A549 (cell line): ENCODE data around the gene TACC2. TPM values are rescaled to one million over a fixed set of nuclear protein-coding genes. Genes with fewer than 3 reads are reported as not detected.

Experiments
- ATAC-seq, 2 experiments: fragments of 200-7000 bp in 1 of 2; fragments of >200 bp in 1 of 2; cut with Nextera tagmentation in 1 of 2; cut with Tn5 transposase in 1 of 2; 3 replicates each; pipeline versions ENCODE4 v1.8.0 to v1.9.1; 2018 to 2020; ENCODE audit warnings: mild to moderate bottlenecking in 1 of 2, moderate library complexity in 1 of 2
- CTCF ChIA-PET: fragments of 300-600 bp; sonication (Branson Sonifier 250); formaldehyde crosslinking; extraction: SDS; loops from one replicate; lab custom pipeline; 2021; ENCODE audit warnings: antibody characterized with exemption, inconsistent platforms; lab: Yijun Ruan, JAX
- POLR2A ChIA-PET: fragments of 350-600 bp; formaldehyde crosslinking; extraction: SDS; loops from one replicate; lab custom pipeline; 2021; ENCODE audit warnings: antibody characterized with exemption, inconsistent platforms; lab: Yijun Ruan, JAX
- DNase-seq, 2 experiments: peaks; one replicate each; pipeline versions ENCODE4 v3.0.0 to v3.0.0-alpha.2; 2011 to 2016; ENCODE audit warnings: low read depth in 1 of 2, low spot score in 1 of 2
- FAIRE-seq: peaks from 2 replicates; lab custom pipeline; 2011; peaks lifted over from hg19 to GRCh38; lab: Jason Lieb, UNC
- H3K27ac ChIP-seq, 2 experiments: fragments of >200 bp; sonication (Bioruptor Twin); formaldehyde crosslinking; 3 replicates each; pipeline ENCODE4 v1.5.1; 2016 to 2017
- H3K4me1 ChIP-seq: fragments of >200 bp; sonication (Bioruptor Twin); formaldehyde crosslinking; 3 replicates; pipeline ENCODE4 v1.6.1; 2016
- H3K4me2 ChIP-seq: fragments of >200 bp; sonication (Bioruptor Twin); formaldehyde crosslinking; 3 replicates; pipeline ENCODE4 v1.6.1; 2016
- H3K4me3 ChIP-seq: fragments of >200 bp; sonication (Bioruptor Twin); formaldehyde crosslinking; 3 replicates; pipeline ENCODE4 v1.5.1; 2016
- H3K9me3 ChIP-seq: fragments of >200 bp; sonication (Bioruptor Twin); formaldehyde crosslinking; 3 replicates; pipeline ENCODE4 v1.6.1; 2016
- CEBPB ChIP-seq, 2 experiments: fragments of >200 bp in 1 of 2; sonication (Bioruptor Twin) in 1 of 2; formaldehyde crosslinking in 1 of 2; IDR thresholded peaks; 2 replicates each; pipeline ENCODE4 v1.6.1; 2012 to 2016
- CHD2 ChIP-seq: fragments of 150-350 bp; IDR thresholded peaks from 2 replicates; pipeline ENCODE4 v1.6.1; 2014; ENCODE audit warnings: low read length; ENCODE audit not compliant: partially characterized antibody
- EHMT2 ChIP-seq: fragments of 200-600 bp; sonication (generic); IDR thresholded peaks from 2 replicates; pipeline ENCODE4 v1.6.1; 2016; ENCODE audit warnings: antibody characterized with exemption, low read depth, mild to moderate bottlenecking, moderate library complexity
- EP300 ChIP-seq, 2 experiments: fragments of >200 bp; sonication (Bioruptor Twin); formaldehyde crosslinking; IDR thresholded peaks; 2 replicates in 1 of 2; 3 replicates in 1 of 2; pipeline ENCODE4 v1.6.1; 2016 to 2017
- ESRRA ChIP-seq: fragments of 150-350 bp; IDR thresholded peaks from 2 replicates; pipeline ENCODE4 v1.6.1; 2014; ENCODE audit warnings: mild to moderate bottlenecking, low read length, borderline replicate concordance
- FOSB ChIP-seq: fragments of 250-450 bp; sonication (Bioruptor Pico); IDR thresholded peaks from 2 replicates; pipeline ENCODE4 v1.5.0; 2020; ENCODE audit warnings: mild to moderate bottlenecking, moderate library complexity
- FOSL2 ChIP-seq, 2 experiments: fragments of 450-650 bp in 1 of 2; fragments of >200 bp in 1 of 2; sonication (Bioruptor Twin) in 1 of 2; formaldehyde crosslinking; IDR thresholded peaks; 2 replicates each; pipeline versions ENCODE4 v1.5.0 to v1.6.1; 2016 to 2020; ENCODE audit warnings: mild to moderate bottlenecking in 1 of 2, moderate library complexity in 1 of 2
- FOXS1 ChIP-seq: fragments of 250-450 bp; sonication (Bioruptor Pico); IDR thresholded peaks from 2 replicates; pipeline ENCODE4 v1.5.0; 2020; ENCODE audit warnings: mild to moderate bottlenecking, moderate library complexity
- HEYL ChIP-seq: fragments of 250-450 bp; sonication (Bioruptor Pico); IDR thresholded peaks from 2 replicates; pipeline ENCODE4 v1.8.0; 2021; ENCODE audit warnings: mild to moderate bottlenecking, moderate library complexity
- HOXA7 ChIP-seq: fragments of 250-450 bp; sonication (Bioruptor Pico); IDR thresholded peaks from 2 replicates; pipeline ENCODE4 v1.5.0; 2020; ENCODE audit warnings: mild to moderate bottlenecking, moderate library complexity
- HOXB13 ChIP-seq: fragments of 250-450 bp; sonication (Bioruptor Pico); IDR thresholded peaks from 2 replicates; pipeline ENCODE4 v1.5.0; 2020; ENCODE audit warnings: low read depth, mild to moderate bottlenecking, moderate library complexity
- HOXB5 ChIP-seq: fragments of 250-450 bp; sonication (Bioruptor Pico); IDR thresholded peaks from 2 replicates; pipeline ENCODE4 v1.5.0; 2020; ENCODE audit warnings: mild to moderate bottlenecking, moderate library complexity
- JUN ChIP-seq, 2 experiments: fragments of >200 bp; sonication (Bioruptor Twin); formaldehyde crosslinking; IDR thresholded peaks; 2 replicates in 1 of 2; 3 replicates in 1 of 2; pipeline ENCODE4 v1.6.1; 2016 to 2017
- JUNB ChIP-seq: fragments of >200 bp; sonication (Bioruptor Twin); formaldehyde crosslinking; IDR thresholded peaks from 2 replicates; pipeline ENCODE4 v1.6.1; 2016
- KDM5A ChIP-seq: fragments of 200-600 bp; sonication (generic); IDR thresholded peaks from 2 replicates; pipeline ENCODE4 v1.6.1; 2016; ENCODE audit warnings: antibody characterized with exemption, mild to moderate bottlenecking
- MAFK ChIP-seq: fragments of 450-650 bp; IDR thresholded peaks from 2 replicates; pipeline ENCODE4 v1.6.1; 2014; ENCODE audit not compliant: partially characterized antibody
- MAZ ChIP-seq: fragments of 150-350 bp; IDR thresholded peaks from 2 replicates; pipeline ENCODE4 v1.6.1; 2014; ENCODE audit warnings: antibody characterized with exemption, low read depth, low read length, borderline replicate concordance
- PHF8 ChIP-seq: fragments of 200-600 bp; sonication (generic); IDR thresholded peaks from 2 replicates; pipeline ENCODE4 v1.6.1; 2016; ENCODE audit warnings: low read depth, mild to moderate bottlenecking, antibody characterized with exemption, moderate library complexity, borderline replicate concordance
- RNF2 ChIP-seq: fragments of 200-600 bp; sonication (generic); IDR thresholded peaks from 2 replicates; pipeline ENCODE4 v1.6.1; 2016; ENCODE audit warnings: low read depth, mild to moderate bottlenecking, antibody characterized with exemption, moderate library complexity, borderline replicate concordance
- SMC3 ChIP-seq: fragments of >200 bp; sonication (Bioruptor Twin); formaldehyde crosslinking; IDR thresholded peaks from 3 replicates; pipeline ENCODE4 v1.6.1; 2018; ENCODE audit warnings: inconsistent platforms
- SREBF2 ChIP-seq: fragments of 450-650 bp; IDR thresholded peaks from 2 replicates; pipeline ENCODE4 v1.6.1; 2014; ENCODE audit warnings: mild to moderate bottlenecking, moderate library complexity
- ZC3H11A ChIP-seq: fragments of 450-650 bp; IDR thresholded peaks from 2 replicates; pipeline ENCODE4 v1.6.1; 2014; ENCODE audit warnings: antibody characterized with exemption, mild to moderate bottlenecking
- ZSCAN20 ChIP-seq: fragments of 250-450 bp; sonication (Bioruptor Pico); IDR thresholded peaks from 2 replicates; pipeline ENCODE4 v1.8.0; 2022; ENCODE audit warnings: mild to moderate bottlenecking, moderate library complexity
- WGBS: methylation state at CpG from one replicate; pipeline ENCODE4 v1.1.6; 2017; ENCODE audit errors: missing lambda C conversion rate; 5-methylcytosine and 5-hydroxymethylcytosine counted together
- polyA plus RNA-seq, 4 experiments: library from polyadenylated mRNA; depleted of rRNA in 3 of 4; stranded (reverse); fragments of >200 nt; fragmentation: RNase III in 1 of 4; extraction: RNeasy Plus Mini Kit Qiagen cat#74134 plus additional on column Dnase treatment in 1 of 4; gene quantifications; 2 replicates in 3 of 4; 3 replicates in 1 of 4; pipeline ENCODE4 v1.2.3, GENCODE V29; 2011 to 2017
- TF ChIP-seq, protein P1 (sequence below): IDR thresholded peaks from 2 replicates; pipeline ENCODE4 v1.6.1; 2012; ENCODE audit warnings: low read depth, borderline replicate concordance
- TF ChIP-seq, protein P2 (sequence below): fragments of >200 bp; sonication (Bioruptor Twin); formaldehyde crosslinking; IDR thresholded peaks from 3 replicates; pipeline ENCODE4 v1.5.1; 2016
- TF ChIP-seq, protein P3 (sequence below): fragments of 250-450 bp; sonication (Bioruptor Pico); IDR thresholded peaks from 2 replicates; pipeline ENCODE4 v1.5.0; 2020; ENCODE audit warnings: low read depth, mild to moderate bottlenecking, moderate library complexity
- TF ChIP-seq, protein P4 (sequence below): IDR thresholded peaks from 2 replicates; pipeline ENCODE4 v1.6.1; 2012

The TACC2 gene
- polyA plus RNA-seq, 2 of the 4 experiments (the other 2 are of a cell fraction), result 83.3 to 128 TPM

DNA sequence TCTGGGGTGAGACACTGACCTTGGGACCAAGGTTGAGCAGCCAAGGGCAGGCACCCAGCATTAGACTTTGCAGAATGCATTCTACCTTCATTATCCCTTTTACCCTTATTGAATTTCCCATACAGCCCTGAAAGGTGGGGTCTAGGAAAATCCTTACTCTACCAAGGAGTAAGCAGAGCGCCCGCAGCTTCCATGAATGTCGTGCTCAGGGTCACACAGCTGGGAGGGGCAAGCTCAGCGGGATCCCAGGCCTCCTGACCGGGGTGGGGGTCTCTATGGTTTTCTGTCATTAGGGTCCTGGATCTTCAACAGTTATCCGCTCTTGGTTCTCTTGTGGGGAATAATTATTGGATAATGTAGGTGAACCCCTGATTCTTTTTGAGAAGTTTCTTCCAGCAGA, 251.4 kb downstream of the TACC2 start:
- H3K27ac ChIP-seq, result no peak overlapping the region
- ATAC-seq (no peak), FAIRE-seq (no peak), DNase-seq (no peak)
- ChIA-PET POLR2A (no interaction called here), CTCF (interaction anchor here (1.1 kb wide), 2 partner anchors 9 to 27 kb away, joined by 3 read pairs; no protein-coding TSS in a partner anchor)
- TF ChIP-seq ZSCAN20 (CRISPR knock-in tag) (no peak), HEYL (CRISPR knock-in tag) (no peak), FOXS1 (CRISPR knock-in tag) (no peak), JUNB (no peak), HOXB5 (CRISPR knock-in tag) (no peak), CEBPB (IDR thresholded peaks at IDR 0.05) (no peak), PHF8 (no peak), FOSB (CRISPR knock-in tag) (no peak), MAZ (no peak), SMC3 (no peak), ESRRA (no peak), SREBF2 (no peak), FOSL2 (IDR thresholded peaks at IDR 0.05) (no peak), FOSL2 (CRISPR knock-in tag; IDR thresholded peaks at IDR 0.05) (no peak), RNF2 (no peak)
- TF ChIP-seq, protein P1, sequence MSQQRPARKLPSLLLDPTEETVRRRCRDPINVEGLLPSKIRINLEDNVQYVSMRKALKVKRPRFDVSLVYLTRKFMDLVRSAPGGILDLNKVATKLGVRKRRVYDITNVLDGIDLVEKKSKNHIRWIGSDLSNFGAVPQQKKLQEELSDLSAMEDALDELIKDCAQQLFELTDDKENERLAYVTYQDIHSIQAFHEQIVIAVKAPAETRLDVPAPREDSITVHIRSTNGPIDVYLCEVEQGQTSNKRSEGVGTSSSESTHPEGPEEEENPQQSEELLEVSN, result no peak
- TF ChIP-seq, protein P2, sequence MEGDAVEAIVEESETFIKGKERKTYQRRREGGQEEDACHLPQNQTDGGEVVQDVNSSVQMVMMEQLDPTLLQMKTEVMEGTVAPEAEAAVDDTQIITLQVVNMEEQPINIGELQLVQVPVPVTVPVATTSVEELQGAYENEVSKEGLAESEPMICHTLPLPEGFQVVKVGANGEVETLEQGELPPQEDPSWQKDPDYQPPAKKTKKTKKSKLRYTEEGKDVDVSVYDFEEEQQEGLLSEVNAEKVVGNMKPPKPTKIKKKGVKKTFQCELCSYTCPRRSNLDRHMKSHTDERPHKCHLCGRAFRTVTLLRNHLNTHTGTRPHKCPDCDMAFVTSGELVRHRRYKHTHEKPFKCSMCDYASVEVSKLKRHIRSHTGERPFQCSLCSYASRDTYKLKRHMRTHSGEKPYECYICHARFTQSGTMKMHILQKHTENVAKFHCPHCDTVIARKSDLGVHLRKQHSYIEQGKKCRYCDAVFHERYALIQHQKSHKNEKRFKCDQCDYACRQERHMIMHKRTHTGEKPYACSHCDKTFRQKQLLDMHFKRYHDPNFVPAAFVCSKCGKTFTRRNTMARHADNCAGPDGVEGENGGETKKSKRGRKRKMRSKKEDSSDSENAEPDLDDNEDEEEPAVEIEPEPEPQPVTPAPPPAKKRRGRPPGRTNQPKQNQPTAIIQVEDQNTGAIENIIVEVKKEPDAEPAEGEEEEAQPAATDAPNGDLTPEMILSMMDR, result no peak
- no peak overlapping the region for H3K4me2 ChIP-seq
- no peak overlapping the region for H3K4me3 ChIP-seq
- H3K9me3 ChIP-seq, result no peaks in the 10 kb centered on the region
- 99% methylated on average over 6 of the region's 6 CpGs for WGBS
- H3K4me1 ChIP-seq, result 0 out of 3 replicates have a peak, but pooled peaks cover 3% of the 10 kb centered on the region

DNA sequence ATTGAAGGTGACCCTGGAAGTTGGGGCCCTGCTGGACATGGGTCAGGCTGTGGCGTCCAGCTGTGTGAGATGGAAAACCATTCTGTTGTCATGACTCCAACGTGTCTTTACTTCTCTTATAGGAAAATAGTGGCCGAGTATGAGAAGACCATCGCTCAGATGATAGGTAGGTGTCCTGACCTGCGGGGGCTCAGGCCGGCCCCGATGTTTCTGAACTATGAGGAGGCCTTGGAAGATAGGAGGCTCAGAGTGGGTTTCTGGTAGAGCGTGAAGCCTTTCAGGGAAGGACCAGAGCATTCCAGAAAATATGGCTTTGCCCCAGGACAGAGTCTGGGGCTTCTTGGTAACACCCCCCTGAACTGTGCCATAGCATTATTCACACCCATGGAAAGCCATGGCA, 252.9 kb downstream of the TACC2 start:
- no peaks in the 10 kb centered on the region for H3K9me3 ChIP-seq
- H3K27ac ChIP-seq, result no peak overlapping the region
- no peak for ATAC-seq
- POLR2A ChIA-PET, result no interaction called here
- no peak for DNase-seq
- H3K4me1 ChIP-seq, result 0 out of 3 replicates have a peak, but pooled peaks cover 3% of the 10 kb centered on the region
- TF ChIP-seq MAFK (no peak), FOSL2 (IDR thresholded peaks at IDR 0.05) (no peak), FOSL2 (CRISPR knock-in tag; IDR thresholded peaks at IDR 0.05) (no peak), FOXS1 (CRISPR knock-in tag) (no peak), FOSB (CRISPR knock-in tag) (no peak), RNF2 (no peak), JUNB (no peak), ZC3H11A (no peak)
- WGBS, result 92% methylated on average over 8 of the region's 8 CpGs
- CTCF ChIA-PET, result no interaction called here
- no peak for FAIRE-seq
- H3K4me3 ChIP-seq, result no peak overlapping the region
- H3K4me2 ChIP-seq, result no peak overlapping the region

DNA sequence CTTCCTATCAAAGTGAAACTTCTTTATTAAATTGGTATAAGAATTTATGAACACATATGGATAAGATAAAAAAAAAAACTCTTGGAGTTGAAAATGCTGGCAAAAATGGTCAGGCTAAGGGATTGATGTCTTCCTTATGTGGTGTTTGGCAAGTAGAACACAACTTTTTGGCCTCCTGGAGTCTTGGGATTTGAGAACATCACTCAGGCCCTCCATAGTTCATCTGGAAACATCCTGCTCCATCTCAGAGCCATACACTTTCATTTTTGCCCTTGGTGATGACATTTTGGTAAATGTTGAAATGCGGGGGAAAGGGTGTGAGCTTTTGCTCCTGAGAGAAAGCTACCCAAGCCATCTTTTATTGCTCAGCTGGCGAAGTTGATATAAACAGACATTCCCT, 254.6 kb downstream of the TACC2 start:
- ATAC-seq (no peak), FAIRE-seq (no peak), DNase-seq (no peak)
- ChIA-PET POLR2A (no interaction called here), CTCF (interaction anchor here (1.0 to 2.2 kb wide), 2 partner anchors 24 to 50 kb away, joined by 3 to 6 read pairs; no protein-coding TSS in a partner anchor)
- H3K4me3 ChIP-seq, result no peak overlapping the region
- H3K9me3 ChIP-seq, result no peaks in the 10 kb centered on the region
- 0 out of 3 replicates have a peak, but pooled peaks cover 3% of the 10 kb centered on the region for H3K4me1 ChIP-seq
- WGBS, result 95% methylated on average over 2 of the region's 2 CpGs
- H3K4me2 ChIP-seq, result no peak overlapping the region
- H3K27ac ChIP-seq, result no peak overlapping the region
- TF ChIP-seq KDM5A (no peak), HOXB13 (no peak), HOXA7 (no peak), CEBPB (IDR thresholded peaks at IDR 0.05) (no peak), EP300 (IDR thresholded peaks at IDR 0.05) (no peak), JUN (IDR thresholded peaks at IDR 0.05) (no peak), EHMT2 (no peak), SREBF2 (no peak), CHD2 (no peak)
- TF ChIP-seq, protein P3, sequence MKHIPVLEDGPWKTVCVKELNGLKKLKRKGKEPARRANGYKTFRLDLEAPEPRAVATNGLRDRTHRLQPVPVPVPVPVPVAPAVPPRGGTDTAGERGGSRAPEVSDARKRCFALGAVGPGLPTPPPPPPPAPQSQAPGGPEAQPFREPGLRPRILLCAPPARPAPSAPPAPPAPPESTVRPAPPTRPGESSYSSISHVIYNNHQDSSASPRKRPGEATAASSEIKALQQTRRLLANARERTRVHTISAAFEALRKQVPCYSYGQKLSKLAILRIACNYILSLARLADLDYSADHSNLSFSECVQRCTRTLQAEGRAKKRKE (CRISPR knock-in tag), result no peak
- TF ChIP-seq, protein P4, sequence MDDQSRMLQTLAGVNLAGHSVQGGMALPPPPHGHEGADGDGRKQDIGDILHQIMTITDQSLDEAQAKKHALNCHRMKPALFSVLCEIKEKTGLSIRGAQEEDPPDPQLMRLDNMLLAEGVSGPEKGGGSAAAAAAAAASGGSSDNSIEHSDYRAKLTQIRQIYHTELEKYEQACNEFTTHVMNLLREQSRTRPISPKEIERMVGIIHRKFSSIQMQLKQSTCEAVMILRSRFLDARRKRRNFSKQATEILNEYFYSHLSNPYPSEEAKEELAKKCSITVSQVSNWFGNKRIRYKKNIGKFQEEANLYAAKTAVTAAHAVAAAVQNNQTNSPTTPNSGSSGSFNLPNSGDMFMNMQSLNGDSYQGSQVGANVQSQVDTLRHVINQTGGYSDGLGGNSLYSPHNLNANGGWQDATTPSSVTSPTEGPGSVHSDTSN, result no peak
